ENCODE data around the gene RNU1-2.
"Not testable (repeated sequence)": the region's sequence is repeated elsewhere in the genome, so short reads cannot be mapped to it uniquely, and the experiment has no call there.

Gene RNU1-2

GRCh38 chr1:16888860-16889816 is 6.6 kb upstream of the RNU1-2 start:
- DNase-seq, result peak; percentile 49

- DNase-seq, result not testable (repeated sequence)
Measured at GRCh38 chr1:16890539-16891021, 5.2 kb upstream of the RNU1-2 start.

- DNase-seq, result not testable (repeated sequence)
Measured at GRCh38 chr1:16891057-16891456, 4.7 kb upstream of the RNU1-2 start.

- DNase-seq, result not testable (repeated sequence)
Measured at GRCh38 chr1:16892978-16893525, 2.7 kb upstream of the RNU1-2 start.

- not testable (repeated sequence) for DNase-seq
Measured at GRCh38 chr1:16893796-16894195, 2.0 kb upstream of the RNU1-2 start.

GRCh38 chr1:16894338-16894737 is 1.4 kb upstream of the RNU1-2 start:
- not testable (repeated sequence) for DNase-seq

GRCh38 chr1:16895233-16895597 is 565 bp upstream of the RNU1-2 start:
- not testable (repeated sequence) for DNase-seq

- DNase-seq, result peak; percentile 74
Measured at GRCh38 chr1:16896316-16897055, 706 bp downstream of the RNU1-2 start.

- DNase-seq, result not testable (repeated sequence)
Measured at GRCh38 chr1:16897653-16898052, 1.9 kb downstream of the RNU1-2 start.

- DNase-seq, result not testable (repeated sequence)
Measured at GRCh38 chr1:16898298-16898697, 2.5 kb downstream of the RNU1-2 start.

- DNase-seq, result not testable (repeated sequence)
Measured at GRCh38 chr1:16899020-16899419, 3.2 kb downstream of the RNU1-2 start.

GRCh38 chr1:16900751-16901150 is 5.0 kb downstream of the RNU1-2 start:
- DNase-seq, result no peak

- DNase-seq, result not testable (repeated sequence)
Measured at GRCh38 chr1:16901371-16901770, 5.6 kb downstream of the RNU1-2 start.

- DNase-seq, result no peak
Measured at GRCh38 chr1:16903054-16903453, 7.3 kb downstream of the RNU1-2 start.

- no peak for DNase-seq
Measured at GRCh38 chr1:16903458-16903796, 7.6 kb downstream of the RNU1-2 start.

- DNase-seq, result peak; percentile 100
Measured at GRCh38 chr1:16904560-16905109, 8.9 kb downstream of the RNU1-2 start.

- peak; percentile 43 for DNase-seq
Measured at GRCh38 chr1:16905110-16905867, 9.5 kb downstream of the RNU1-2 start.

GRCh38 chr1:16905868-16906702 is 10.3 kb downstream of the RNU1-2 start:
- no peak for DNase-seq

GRCh38 chr1:16906873-16907272 is 11.1 kb downstream of the RNU1-2 start:
- DNase-seq, result no peak

GRCh38 chr1:16907870-16908758 is 12.3 kb downstream of the RNU1-2 start:
- DNase-seq, result no peak
